Peyer's patch (tissue), 4 donors: Measurements from ENCODE around the gene ANO7.

Experiments used
- CTCF ChIP-seq, 6 experiments: fragments of 450-650 bp in 4 of 6; fragments of 200-600 bp in 2 of 6; sonication (generic) in 1 of 6; IDR thresholded peaks; one replicate each; pipeline ENCODE4 v1.5.1; 2017 to 2019; ENCODE audit warnings: antibody characterized with exemption in 6 of 6, mild to moderate bottlenecking in 3 of 6, moderate library complexity in 1 of 6
- POLR2A ChIP-seq, 2 donors: fragments of 450-650 bp; IDR thresholded peaks; one replicate each; pipeline ENCODE4 v1.5.1; 2017; ENCODE audit warnings: antibody characterized with exemption in 2 of 2, mild to moderate bottlenecking in 2 of 2, moderate library complexity in 2 of 2

GRCh38 chr2:241207151-241207550 is 18.7 kb downstream of the ANO7 start:
- no peak for TF ChIP-seq CTCF (IDR thresholded peaks at IDR 0.05)
- TF ChIP-seq POLR2A (IDR thresholded peaks at IDR 0.05): no peak
